Kidney epithelial cell (primary cell): ENCODE results near the gene LYPD8. TPM values are rescaled to one million over a fixed set of nuclear protein-coding genes. Genes with fewer than 3 reads are reported as not detected.

Source experiments
- DNase-seq: peaks from one replicate; pipeline ENCODE4 v3.0.0-alpha.2; 2010; ENCODE audit warnings: low read depth
- H3K27me3 ChIP-seq: 2 replicates; pipeline ENCODE4 v1.6.0; 2011; ENCODE audit warnings: low read length; ENCODE audit not compliant: control insufficient read depth, insufficient read depth
- H3K36me3 ChIP-seq: 2 replicates; pipeline ENCODE4 v1.5.1; 2011; ENCODE audit warnings: low read length; ENCODE audit not compliant: control insufficient read depth, insufficient read depth
- H3K4me3 ChIP-seq: 2 replicates; pipeline ENCODE4 v1.5.1; 2011; ENCODE audit warnings: low read depth, mild to moderate bottlenecking, control low read depth, low read length
- CTCF ChIP-seq: IDR thresholded peaks from 2 replicates; pipeline ENCODE4 v1.5.1; 2011; ENCODE audit warnings: mild to moderate bottlenecking, moderate library complexity, low read length, control low read depth, inconsistent platforms; ENCODE audit not compliant: insufficient read depth, poor library complexity, severe bottlenecking
- total RNA-seq: library from RNA; depleted of rRNA; stranded (reverse); fragments of >200 nt; gene quantifications from 2 replicates; pipeline ENCODE4 v1.2.3, GENCODE V29; 2015

The LYPD8 gene
- total RNA-seq, 1 donor from 2014 or later = not detected

GRCh38 chr1:248775441-248775840, 19.9 kb upstream of the LYPD8 start:
- Histone ChIP-seq H3K27me3 (no peaks in the 10 kb centered on the region), H3K36me3 (no peaks in the 10 kb centered on the region), H3K4me3 (no peak overlapping the region)
- DNase-seq = no peak
- TF ChIP-seq CTCF = no peak

GRCh38 chr1:248759644-248760043, 4.1 kb upstream of the LYPD8 start:
- Histone ChIP-seq H3K27me3 (no peaks in the 10 kb centered on the region), H3K36me3 (no peaks in the 10 kb centered on the region), H3K4me3 (no peak overlapping the region)
- no peak for TF ChIP-seq CTCF
- DNase-seq = no peak

GRCh38 chr1:248758352-248758751, 2.8 kb upstream of the LYPD8 start:
- DNase-seq = no peak
- Histone ChIP-seq H3K36me3 (no peaks in the 10 kb centered on the region), H3K4me3 (no peak overlapping the region), H3K27me3 (no peaks in the 10 kb centered on the region)
- TF ChIP-seq CTCF = no peak

- Histone ChIP-seq H3K36me3 (no peaks in the 10 kb centered on the region), H3K27me3 (no peaks in the 10 kb centered on the region), H3K4me3 (no peak overlapping the region)
- no peak for DNase-seq
- no peak for TF ChIP-seq CTCF
These were observed 2.2 kb upstream of the LYPD8 start for GRCh38 chr1:248757784-248758195.

GRCh38 chr1:248756636-248757035, 1.1 kb upstream of the LYPD8 start:
- H3K4me3 ChIP-seq = no peak overlapping the region
- no peaks in the 10 kb centered on the region for H3K36me3 ChIP-seq
- no peaks in the 10 kb centered on the region for H3K27me3 ChIP-seq
- DNase-seq = no peak
- TF ChIP-seq CTCF = no peak

- H3K4me3 ChIP-seq = no peak overlapping the region
- TF ChIP-seq CTCF = no peak
- DNase-seq = no peak
- no peaks in the 10 kb centered on the region for H3K36me3 ChIP-seq
- no peaks in the 10 kb centered on the region for H3K27me3 ChIP-seq
These were observed 592 bp upstream of the LYPD8 start for GRCh38 chr1:248756151-248756550.
